Activated CD4-positive, alpha-beta T cell treated with anti-CD3 and anti-CD28 coated beads, Interleukin-2, amount 50 U/mL, for 16 hours (primary cell): ENCODE measurements around the gene FTCD.
"Not testable (repeated sequence)": the region's sequence is repeated elsewhere in the genome, so short reads cannot be mapped to it uniquely, and the experiment has no call there.

ENCODE experiments used
- DNase-seq: peaks from one replicate; pipeline ENCODE4 v3.0.0-alpha.2; 2020

The FTCD gene, protein sequence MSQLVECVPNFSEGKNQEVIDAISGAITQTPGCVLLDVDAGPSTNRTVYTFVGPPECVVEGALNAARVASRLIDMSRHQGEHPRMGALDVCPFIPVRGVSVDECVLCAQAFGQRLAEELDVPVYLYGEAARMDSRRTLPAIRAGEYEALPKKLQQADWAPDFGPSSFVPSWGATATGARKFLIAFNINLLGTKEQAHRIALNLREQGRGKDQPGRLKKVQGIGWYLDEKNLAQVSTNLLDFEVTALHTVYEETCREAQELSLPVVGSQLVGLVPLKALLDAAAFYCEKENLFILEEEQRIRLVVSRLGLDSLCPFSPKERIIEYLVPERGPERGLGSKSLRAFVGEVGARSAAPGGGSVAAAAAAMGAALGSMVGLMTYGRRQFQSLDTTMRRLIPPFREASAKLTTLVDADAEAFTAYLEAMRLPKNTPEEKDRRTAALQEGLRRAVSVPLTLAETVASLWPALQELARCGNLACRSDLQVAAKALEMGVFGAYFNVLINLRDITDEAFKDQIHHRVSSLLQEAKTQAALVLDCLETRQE

DNA sequence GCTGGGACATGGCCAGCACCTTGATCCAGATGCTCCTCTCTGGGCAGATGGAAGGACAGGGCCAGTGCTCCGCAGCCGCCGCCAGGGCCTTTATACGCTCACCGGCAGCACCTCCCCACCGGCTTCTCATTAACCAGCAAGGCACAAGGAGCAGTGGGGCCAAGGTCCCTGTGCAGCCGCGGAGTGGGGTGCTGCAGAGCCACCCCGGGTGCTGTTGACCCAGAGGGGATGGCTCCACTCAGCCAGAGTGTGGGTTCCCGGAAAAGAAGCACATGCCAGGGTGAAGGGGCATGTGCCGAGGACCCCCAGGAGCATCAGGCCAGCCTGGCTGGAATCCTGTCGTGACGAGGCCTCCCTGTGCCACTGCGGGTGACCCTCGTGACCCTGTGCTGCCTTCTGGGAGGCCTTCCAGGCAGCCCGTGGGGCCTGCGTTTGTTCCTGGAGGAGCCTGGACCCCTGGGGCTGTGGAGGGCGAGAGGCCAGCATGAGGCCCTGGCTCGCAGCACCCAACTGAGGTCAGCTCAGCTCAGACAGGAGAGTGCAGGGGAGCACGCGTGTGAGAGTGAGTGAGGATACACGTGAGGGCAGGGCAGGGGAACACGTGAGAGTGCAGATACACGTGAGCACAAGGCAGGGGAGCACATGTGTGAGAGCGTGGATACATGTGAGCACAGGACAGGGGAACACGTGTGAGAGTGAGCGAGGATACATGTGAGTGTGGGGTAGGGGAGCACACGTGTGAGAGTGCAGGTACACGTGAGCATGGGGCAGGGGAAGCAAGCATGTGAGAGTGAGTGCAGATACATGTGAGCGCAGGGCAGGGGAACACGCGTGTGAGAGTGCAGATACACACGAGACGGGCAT is at the start of gene FTCD:
Gene FTCD, minus strand, starts transcription at position 66 of the 864 bp plus-strand sequence. Its CDS starts 56 bp downstream, at position 10.
- no peak for DNase-seq

DNA sequence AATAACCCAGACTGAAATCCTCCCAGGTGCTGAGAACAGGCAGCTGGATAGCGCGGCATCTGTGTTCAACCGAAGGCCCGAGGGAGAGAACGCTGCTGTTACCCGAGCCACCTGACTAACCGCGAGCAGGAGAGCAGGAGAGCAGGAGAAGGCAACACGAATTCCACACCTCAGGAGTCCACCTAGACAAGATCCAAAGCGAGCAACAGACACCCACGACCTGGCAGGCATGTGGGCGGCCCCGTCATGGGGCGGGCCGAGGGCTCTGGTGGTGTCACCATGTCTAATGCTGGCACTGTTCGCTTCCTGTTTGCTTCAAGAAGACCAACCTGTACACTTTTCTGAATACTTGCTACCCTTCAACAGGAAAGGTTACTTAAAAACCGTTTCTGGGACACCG is 49.8 kb upstream of the FTCD start:
- DNase-seq, result no peak

DNA sequence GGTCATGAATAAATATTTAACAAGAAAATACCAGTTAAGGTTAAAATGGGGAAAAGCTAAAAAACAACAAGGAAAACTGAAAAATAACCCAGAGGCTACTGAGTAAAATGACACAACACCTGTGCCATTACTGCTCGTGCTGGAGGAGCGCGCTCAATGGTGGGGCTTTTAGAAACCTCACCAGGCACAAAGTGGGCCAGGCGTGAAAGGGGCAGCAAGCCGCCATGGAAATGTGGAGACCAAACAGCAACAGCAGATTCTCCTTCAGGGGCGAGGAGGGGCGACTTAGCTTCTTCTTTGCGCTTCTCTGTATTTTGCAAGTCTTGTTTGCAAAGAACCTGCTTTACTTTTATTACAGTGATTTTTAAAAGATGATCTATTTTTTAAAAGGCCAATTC is 47.8 kb upstream of the FTCD start:
- no peak for DNase-seq

DNA sequence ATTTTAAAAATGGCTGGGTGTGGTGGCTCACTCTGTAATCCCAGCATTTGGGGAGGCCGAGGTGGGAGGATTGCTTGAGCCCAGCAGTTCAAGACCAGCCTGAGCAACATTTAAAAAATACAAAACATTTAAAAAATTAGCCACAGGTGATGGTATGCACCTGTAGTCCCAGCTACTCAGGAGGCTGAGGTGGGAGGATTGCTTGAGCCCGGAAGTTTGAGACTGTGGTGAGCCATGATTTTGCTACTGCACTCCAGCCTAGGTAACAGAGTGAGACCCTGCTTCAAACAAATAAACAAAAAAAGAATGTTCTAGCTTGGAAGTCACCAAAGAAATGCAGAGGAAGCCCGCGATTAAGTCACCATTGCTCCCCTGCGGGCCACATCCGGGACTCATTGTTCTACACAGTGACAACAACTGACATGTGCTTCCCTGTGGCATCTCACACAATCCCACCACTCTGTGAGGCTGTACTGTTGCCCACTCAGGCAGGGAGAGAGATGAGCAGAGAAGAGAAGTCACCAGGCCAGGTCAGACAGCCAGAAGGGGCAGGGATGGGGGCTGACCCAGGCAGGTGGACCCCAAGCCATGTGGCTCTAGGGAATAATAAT is 47.3 kb upstream of the FTCD start:
- no peak for DNase-seq

DNA sequence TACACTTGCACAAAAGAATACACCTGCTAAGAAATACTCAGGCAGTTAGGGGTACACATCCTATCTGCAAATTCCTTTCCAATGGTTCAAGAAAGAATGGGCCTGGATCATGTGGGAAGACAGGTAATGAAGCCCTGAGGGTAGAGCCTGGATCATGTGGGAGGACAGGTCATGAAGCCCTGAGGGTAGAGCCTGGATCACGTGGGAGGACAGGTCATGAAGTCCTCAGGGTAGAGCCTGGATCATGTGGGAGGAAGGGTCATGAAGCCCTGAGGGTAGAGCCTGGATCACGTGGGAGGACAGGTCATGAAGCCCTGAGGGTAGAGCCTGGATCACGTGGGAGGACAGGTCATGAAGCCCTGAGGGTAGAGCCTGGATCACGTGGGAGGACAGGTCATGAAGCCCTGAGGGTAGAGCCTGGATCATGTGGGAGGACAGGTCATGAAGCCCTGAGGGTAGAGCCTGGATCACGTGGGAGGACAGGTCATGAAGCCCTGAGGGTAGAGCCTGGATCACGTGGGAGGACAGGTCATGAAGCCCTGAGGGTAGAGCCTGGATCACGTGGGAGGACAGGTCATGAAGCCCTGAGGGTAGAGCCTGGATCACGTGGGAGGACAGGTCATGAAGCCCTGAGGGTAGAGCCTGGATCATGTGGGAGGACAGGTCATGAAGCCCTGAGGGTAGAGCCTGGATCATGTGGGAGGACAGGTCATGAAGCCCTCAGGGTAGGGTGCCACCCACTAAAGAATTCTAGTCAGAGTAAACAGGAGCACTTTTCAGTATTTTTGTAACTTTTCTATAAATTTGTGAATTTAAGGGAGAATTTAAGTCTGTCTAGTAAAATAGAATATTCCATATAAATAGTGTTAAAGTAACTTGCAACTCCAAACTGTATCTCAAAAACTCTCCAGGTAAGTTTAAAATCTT is 45.8 kb upstream of the FTCD start:
- DNase-seq, result not testable (repeated sequence)

DNA sequence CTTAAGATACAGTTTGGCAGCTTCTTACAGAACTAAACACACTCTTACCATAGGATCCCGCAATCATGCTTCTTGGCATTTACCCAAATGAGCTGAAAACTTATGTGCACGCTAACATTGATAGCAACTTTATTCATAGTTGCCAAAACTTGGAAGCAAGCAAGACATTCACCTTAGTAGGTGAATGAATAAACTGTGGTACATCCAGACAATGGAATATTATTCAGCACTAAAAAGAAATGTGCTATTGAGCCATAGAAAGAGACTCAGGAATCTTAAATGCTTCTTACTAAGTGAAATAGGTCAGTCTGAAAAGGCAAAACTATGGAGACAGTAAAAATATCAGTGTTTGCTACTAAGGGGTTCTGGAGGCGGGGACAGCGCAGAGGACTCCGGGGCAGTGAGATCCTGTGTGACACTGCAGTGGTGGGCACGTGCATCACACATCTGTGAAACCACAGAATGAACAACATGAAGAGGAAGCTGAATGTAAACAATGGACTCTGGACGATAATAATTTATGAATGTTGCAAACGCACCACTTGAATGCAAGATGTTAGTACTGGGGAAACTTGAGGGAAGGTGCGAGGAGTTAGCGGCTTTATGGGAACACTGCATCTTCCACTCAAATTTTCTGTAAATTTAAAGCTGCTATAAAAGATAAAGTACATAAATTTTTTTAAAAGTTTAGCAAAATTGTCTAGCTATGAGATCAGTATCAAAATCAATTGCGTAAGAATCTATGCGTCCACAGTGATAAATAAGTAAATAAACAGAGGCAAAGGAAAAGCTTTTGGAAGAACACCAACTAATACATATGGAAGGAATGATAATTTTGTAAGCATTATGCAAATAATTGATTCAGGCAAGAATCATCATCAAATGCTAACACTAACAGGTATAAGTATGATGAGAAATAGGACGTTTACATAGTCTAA is 44.3 kb upstream of the FTCD start:
- no peak for DNase-seq

DNA sequence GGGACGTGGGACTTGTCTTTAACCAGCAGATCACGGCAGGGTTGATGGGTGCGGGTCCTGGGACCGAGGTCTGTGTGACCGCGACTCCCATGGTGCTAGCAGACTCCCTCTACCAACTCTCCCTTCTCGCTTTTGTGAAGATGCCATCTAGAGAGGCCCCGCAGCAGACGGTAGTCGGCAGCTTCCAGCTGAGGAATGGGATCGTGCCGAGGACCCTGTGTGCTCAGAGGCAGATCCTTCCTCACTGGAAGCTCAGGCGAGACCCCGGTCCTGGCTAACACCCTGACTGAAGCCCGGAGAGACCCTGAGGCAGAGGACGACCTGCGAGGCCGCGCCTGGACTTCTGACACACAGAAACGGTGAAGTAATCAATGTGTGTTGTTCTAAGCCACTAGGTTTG is 41.4 kb upstream of the FTCD start:
- no peak for DNase-seq

DNA sequence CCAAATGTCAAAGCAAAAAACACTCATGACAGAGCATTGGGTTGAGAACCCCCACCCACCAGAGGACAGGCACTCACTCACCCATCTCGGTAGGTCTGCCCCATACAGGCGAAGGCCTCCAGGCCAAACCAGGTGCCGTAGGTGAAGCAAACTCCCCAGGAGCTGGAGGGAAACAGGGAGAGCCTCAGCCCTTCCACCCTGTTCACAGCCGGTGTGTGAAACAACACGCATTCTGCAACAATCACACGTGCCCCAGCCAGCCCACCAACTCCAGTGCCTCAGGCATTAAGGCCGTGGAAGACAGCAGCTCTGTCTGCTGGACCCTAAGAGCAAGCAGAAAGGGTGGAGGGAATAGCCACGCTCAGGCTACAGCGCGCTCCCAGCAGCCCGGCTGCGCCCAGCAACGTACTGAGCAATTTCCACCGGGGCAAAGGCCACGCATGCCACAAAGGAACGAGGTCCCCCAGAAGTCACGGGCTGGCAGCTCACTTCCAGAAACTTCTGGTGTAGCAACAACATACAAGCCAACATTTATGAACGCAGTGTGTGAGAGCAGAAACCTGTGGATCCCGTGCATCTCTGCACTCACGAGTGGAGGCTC is 40.3 kb upstream of the FTCD start:
- DNase-seq, result no peak

DNA sequence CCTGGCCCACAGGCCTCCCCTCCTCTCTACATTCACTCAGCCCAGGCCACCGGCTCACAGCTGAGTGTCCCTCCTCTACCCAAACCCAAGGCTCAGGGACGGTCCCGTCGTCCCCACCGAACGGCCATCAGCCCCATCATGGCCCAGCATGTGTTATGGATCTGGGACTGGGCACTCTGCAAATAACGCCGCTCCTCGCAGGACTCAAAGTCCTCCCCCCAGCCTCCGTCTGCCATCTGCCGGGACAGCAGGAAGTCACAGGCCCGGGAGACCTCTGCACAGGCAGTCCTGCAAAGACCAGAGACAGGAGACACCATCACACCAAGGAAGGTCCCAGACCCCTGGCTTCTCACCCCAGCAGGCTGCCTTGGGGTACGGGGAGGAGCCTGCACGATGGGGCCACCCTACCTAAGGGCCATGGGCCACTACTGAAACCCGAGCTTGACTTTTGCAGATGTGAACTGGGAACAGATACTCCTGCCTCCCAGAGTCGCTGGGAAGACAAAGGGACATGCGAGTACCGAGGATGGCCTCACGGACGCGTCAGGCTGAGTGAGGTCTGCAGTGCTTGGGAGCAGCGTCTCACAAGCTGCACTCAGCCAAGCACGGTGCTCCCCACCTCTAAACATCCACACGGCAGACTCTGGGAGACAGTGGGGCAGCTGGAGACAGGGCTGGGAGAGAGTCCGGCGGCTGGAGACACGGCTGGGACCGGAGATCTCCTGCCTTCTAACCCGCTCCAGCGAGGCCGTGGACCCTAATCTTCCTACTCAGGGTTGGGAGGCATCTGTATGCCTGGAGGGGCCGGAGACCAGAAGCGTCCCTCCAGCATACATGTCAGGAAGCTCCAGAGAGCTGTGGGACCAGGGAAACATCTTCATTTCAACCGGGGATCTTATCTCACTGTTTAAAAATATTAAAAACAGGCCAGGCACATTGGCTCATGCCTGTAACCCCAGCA is 39.3 kb upstream of the FTCD start:
- DNase-seq, result no peak

DNA sequence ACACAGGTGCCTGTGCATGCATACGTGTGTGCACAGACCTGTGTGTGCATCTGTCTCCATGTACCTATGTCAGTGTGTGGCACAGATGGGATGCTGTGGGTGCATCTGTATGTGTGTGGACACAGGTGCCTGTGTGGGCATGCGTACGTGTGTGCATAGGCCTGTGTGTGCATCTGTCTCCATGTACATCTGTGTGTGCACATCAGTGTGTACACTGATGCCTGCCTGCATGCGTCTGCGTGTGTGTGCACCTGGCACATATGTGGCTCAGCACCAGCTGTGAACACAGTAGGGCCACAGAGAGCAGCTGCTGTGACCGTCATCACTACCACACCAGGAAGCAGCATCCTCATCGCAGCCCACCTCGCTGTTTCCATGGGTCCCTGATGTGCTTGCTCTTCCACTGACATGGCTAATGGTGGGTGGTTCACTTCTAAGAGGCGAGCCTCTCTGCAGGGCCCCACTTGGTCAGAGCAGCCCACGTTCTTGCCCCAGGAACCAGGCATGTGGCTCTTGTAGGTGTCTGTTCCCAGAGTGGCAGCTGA is 38.5 kb upstream of the FTCD start:
- no peak for DNase-seq

DNA sequence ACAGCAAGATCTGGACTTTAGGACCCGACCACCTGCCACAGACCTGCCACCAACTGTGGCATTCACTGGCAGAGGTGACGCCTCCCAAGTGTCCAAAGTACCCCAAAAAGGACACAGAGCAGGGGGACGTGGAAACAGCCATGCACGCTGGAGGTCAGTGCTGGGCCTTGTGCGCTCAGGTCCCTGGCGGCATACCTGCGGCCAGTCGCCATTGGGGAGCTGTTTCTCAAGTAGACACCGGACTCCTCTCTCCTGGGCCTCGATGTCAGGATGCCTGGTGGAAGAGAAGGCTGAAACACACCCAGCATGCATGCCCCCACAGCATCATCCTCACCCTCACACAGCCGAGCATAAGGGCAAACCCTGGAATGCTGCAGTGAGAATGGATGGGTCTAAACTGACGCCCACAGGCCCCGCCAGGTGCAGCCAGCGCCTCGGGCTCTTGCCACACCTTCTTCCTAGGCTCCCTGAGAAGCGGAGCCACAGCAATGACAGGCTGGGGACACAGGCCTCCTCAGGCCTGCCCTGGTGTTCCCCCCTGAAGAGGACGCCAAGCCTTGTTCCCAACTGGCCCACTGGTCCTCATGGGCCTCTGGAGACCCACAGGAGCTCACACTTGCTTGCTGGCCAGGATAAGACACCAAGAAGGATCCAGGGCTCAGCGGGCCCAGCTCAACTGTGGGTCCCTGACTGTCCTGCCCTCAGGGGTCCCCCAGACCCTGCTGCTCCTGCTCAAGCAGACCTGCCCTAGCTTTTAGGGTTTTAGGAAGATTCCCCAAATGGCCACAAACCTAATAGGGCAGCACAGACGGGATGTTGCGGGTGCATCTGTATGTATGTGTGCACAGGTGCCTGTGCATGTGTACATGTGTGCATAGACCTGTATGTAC is 36.6 kb upstream of the FTCD start:
- DNase-seq, result no peak

DNA sequence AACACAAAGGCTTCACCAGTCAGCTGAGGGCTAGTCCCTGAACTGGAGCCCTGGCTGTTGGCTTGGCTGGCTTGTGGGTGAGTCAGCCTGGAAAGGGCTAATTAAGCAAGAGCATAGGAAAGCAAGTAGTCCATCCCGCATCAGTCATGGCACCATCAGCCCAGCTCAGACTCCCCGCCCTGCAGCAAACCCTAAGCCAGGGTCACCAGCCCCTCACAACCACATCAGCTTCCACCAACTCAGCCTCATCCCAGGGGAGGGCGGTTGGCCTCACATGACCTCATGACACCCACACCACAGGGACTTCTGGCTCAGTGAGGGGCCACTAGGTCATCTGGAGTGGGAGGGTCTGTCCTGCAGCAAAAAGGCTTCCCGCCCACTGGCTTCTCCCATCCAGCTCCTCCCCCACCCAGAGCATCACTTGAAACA is 35.9 kb upstream of the FTCD start:
- DNase-seq, result no peak

DNA sequence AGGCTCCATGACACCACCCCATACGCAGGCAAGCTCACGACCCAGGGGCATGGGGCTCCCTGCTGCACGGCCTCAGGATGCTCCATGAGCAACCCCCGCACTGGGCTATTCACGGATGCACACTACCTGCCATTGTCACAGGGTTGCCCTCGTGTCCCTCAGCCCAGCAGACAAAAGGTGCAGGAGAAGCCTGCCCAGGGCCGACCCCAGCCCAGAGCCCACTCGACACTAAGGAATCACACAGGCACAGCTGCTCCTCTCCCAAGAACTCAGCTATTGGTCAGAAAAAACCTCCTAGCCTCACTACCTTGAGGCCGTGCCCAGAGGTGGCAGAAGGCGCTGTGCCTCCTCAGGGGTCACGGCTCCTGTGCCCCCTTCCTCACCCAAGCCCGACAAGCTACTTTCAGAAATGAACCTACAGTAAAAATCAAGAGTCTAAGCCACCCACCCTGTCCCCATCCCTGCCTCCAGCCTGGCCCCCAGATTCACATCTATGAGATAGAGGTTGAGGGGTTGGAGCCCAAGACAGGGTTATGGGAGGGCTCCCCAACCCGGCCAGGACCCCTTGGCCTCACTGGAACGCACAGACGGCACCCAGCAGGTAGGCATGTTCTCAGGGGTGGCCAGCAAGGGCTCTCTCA is 35.2 kb upstream of the FTCD start:
- DNase-seq, result no peak

DNA sequence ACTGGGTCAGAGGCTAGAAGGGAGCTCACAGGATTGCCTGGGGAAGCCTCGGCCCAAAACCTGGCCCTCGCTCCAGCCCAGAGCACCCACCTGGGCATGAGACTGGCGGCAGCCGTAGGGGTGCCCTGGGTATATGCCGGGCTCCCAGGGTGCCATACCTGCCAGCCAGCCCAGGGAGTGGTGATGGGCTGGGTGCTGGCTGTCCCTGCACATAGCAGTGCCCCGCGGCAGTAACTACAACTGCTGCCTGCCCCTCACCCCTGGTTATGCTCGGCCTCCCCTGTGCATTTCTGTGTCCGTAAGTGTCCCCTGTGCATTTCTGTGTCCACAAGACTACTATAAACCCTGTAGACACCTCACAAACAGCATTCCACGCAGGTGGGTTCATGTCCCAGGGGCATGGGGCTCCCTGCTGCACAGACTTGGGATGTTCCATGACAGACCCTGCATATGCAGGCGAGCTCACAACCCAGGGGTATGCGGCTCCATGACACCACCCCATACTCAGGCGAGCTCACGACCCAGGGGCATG is 34.6 kb upstream of the FTCD start:
- no peak for DNase-seq

DNA sequence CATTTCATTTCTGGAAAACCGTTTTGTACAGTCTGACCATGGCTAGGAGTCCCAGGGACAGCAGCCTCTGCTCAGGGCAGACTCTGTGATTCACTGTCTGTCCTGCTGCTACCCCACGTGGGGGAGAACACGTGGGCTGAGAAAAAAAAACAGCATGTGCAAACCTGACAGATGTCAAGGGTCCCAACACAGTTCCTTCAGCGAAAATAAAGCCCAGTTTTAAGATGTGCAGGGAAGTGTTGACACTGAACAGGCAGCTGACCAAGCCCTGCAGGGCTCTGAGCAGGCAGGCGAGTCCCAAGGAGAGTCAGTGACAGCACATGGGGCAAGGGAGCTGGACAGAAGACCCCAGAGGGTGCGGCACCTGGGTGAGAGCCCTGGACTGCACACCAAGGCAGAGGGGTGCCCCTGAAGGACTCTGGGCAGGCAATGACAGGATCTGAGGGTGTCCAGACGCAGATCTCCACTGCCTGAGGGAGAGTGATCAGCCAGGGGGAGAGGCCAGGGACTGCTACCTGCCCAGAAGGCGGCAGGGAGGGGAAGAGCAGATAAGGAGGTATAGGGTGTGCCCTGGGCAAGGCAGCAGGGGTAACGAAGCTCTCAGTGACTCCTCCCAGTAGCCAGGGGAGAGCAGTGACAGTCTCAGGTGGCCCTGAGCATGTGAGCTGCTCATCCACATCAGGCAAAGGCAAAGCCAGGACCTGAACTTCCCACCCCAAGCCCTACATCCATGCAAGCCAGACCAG is 34.0 kb upstream of the FTCD start:
- DNase-seq, result no peak
